GM12892 (cell line): Measurements from ENCODE around the gene PTPRN2.

Source experiments
- POLR2A ChIP-seq: IDR thresholded peaks from 2 replicates; pipeline ENCODE4 v1.6.1; 2011; ENCODE audit warnings: low read depth, low read length, control low read depth
- POLR2AphosphoS5 ChIP-seq: IDR thresholded peaks from 2 replicates; pipeline ENCODE4 v1.6.1; 2011; ENCODE audit warnings: low read depth, low read length, control low read depth
- TAF1 ChIP-seq: IDR thresholded peaks from 2 replicates; pipeline ENCODE4 v1.6.1; 2011; ENCODE audit warnings: low read depth, mild to moderate bottlenecking, control low read depth, low read length, borderline replicate concordance

- TF ChIP-seq POLR2A (no peak), POLR2AphosphoS5 (no peak), TAF1 (no peak)
Observed at GRCh38 chr7:158053183-158053915, 534.3 kb downstream of the PTPRN2 start.
